Measurements from ENCODE around the gene SEMA6B.

The SEMA6B gene

GRCh38 chr19:4507804-4508203, 51.7 kb downstream of the SEMA6B start:
- DNase-seq (ENCODE audit: low read depth) = no peak

- DNase-seq (ENCODE audit: low read depth) = no peak
Observed at GRCh38 chr19:4507150-4507452, 52.4 kb downstream of the SEMA6B start.

GRCh38 chr19:4506449-4507149, 52.9 kb downstream of the SEMA6B start:
- DNase-seq (ENCODE audit: low read depth) = no peak

GRCh38 chr19:4505570-4506448, 53.7 kb downstream of the SEMA6B start:
- DNase-seq (ENCODE audit: low read depth) = no peak

- no peak for DNase-seq (ENCODE audit: low read depth)
Observed at GRCh38 chr19:4504891-4505569, 54.5 kb downstream of the SEMA6B start.

GRCh38 chr19:4504297-4504701, 55.2 kb downstream of the SEMA6B start:
- DNase-seq (ENCODE audit: low read depth) = no peak

GRCh38 chr19:4503825-4504170, 55.7 kb downstream of the SEMA6B start:
- no peak for DNase-seq (ENCODE audit: low read depth)

GRCh38 chr19:4503132-4503824, 56.2 kb downstream of the SEMA6B start:
- no peak for DNase-seq (ENCODE audit: low read depth)

- no peak for DNase-seq (ENCODE audit: low read depth)
Observed at GRCh38 chr19:4502282-4503131, 57.0 kb downstream of the SEMA6B start.

GRCh38 chr19:4501691-4502090, 57.8 kb downstream of the SEMA6B start:
- no peak for DNase-seq (ENCODE audit: low read depth)

- no peak for DNase-seq (ENCODE audit: low read depth)
Observed at GRCh38 chr19:4500841-4501591, 58.5 kb downstream of the SEMA6B start.

GRCh38 chr19:4499855-4500254, 59.6 kb downstream of the SEMA6B start:
- no peak for DNase-seq (ENCODE audit: low read depth)

GRCh38 chr19:4499318-4499717, 60.2 kb downstream of the SEMA6B start:
- DNase-seq (ENCODE audit: low read depth) = no peak

GRCh38 chr19:4498694-4499093, 60.8 kb downstream of the SEMA6B start:
- DNase-seq (ENCODE audit: low read depth) = no peak

GRCh38 chr19:4497770-4498389, 61.6 kb downstream of the SEMA6B start:
- no peak for DNase-seq (ENCODE audit: low read depth)

GRCh38 chr19:4496304-4496703, 63.2 kb downstream of the SEMA6B start:
- no peak for DNase-seq (ENCODE audit: low read depth)

- DNase-seq (ENCODE audit: low read depth) = no peak
Observed at GRCh38 chr19:4495471-4495870, 64.0 kb downstream of the SEMA6B start.

GRCh38 chr19:4494691-4495064, 64.8 kb downstream of the SEMA6B start:
- DNase-seq (ENCODE audit: low read depth) = no peak

- DNase-seq (ENCODE audit: low read depth) = no peak
Observed at GRCh38 chr19:4493929-4494690, 65.4 kb downstream of the SEMA6B start.
